ENCODE measurements around the gene PTPRC.

- no peak for TF ChIP-seq CTCF (IDR thresholded peaks at IDR 0.05)
- TF ChIP-seq ZFP36 (IDR thresholded peaks at IDR 0.05; ENCODE audit: borderline replicate concordance, partially characterized antibody) = no peak
- TF ChIP-seq PHF8 (IDR thresholded peaks at IDR 0.05; ENCODE audit: borderline replicate concordance, low read depth) = no peak
- TF ChIP-seq POLR2A (IDR thresholded peaks at IDR 0.05; ENCODE audit: low read length) = no peak
- no peak for TF ChIP-seq HMGXB4 (CRISPR knock-in tag; IDR thresholded peaks at IDR 0.05; ENCODE audit: borderline replicate concordance)
Observed at GRCh38 chr1:198636391-198636790, 2.4 kb upstream of the PTPRC start.
